ENCODE measurements around the gene CMTM2.

- TF ChIP-seq MAFK (IDR thresholded peaks at IDR 0.05; ENCODE audit: low read depth, low read length): no peak
- TF ChIP-seq CTCF (conservative IDR thresholded peaks at IDR 0.05; ENCODE audit: low read depth, low read length): no peak
- TF ChIP-seq POLR2A (IDR thresholded peaks at IDR 0.05; ENCODE audit: low read depth, low read length): no peak
- TF ChIP-seq NFE2L2 (IDR thresholded peaks at IDR 0.05; ENCODE audit: low read depth, low read length): no peak
- no peak for TF ChIP-seq RCOR1 (IDR thresholded peaks at IDR 0.05; ENCODE audit: insufficient replicate concordance, low read length)
- TF ChIP-seq USF2 (IDR thresholded peaks at IDR 0.05; ENCODE audit: low read depth, low read length): no peak
- no peak for TF ChIP-seq FOS (IDR thresholded peaks at IDR 0.05; ENCODE audit: low read depth, low read length)
- TF ChIP-seq ELK1 (IDR thresholded peaks at IDR 0.05; ENCODE audit: borderline replicate concordance, low read depth, low read length): no peak
- no peak for TF ChIP-seq RAD21 (IDR thresholded peaks at IDR 0.05; ENCODE audit: low read length)
- no peak for TF ChIP-seq SMC3 (IDR thresholded peaks at IDR 0.05; ENCODE audit: low read depth, low read length)
- TF ChIP-seq RFX5 (IDR thresholded peaks at IDR 0.05; ENCODE audit: low read depth, low read length): no peak
- no peak for TF ChIP-seq CEBPB (IDR thresholded peaks at IDR 0.05; ENCODE audit: low read depth, low read length)
- TF ChIP-seq MXI1 (IDR thresholded peaks at IDR 0.05; ENCODE audit: borderline replicate concordance, low read depth, low read length): no peak
Observed at GRCh38 chr16:66616592-66616991, 37.3 kb downstream of the CMTM2 start.
